ENCODE measurements around the gene SLC22A12.

The SLC22A12 gene

GRCh38 chr11:64556044-64556720 lies 34.8 kb upstream of the SLC22A12 start:
- Histone ChIP-seq H3K79me2 (no peaks in the 10 kb centered on the region), H3K9me3 (ENCODE audit: control insufficient read depth, low read length) (no peaks in the 10 kb centered on the region), H2AFZ (no peak overlapping the region), H3K36me3 (ENCODE audit: control insufficient read depth, insufficient read depth, low read length) (no peaks in the 10 kb centered on the region), H3K27me3 (ENCODE audit: control insufficient read depth, insufficient read depth, low read length) (no peaks in the 10 kb centered on the region), H3K4me2 (ENCODE audit: low read length) (no peak overlapping the region), H3K4me3 (ENCODE audit: low read depth, low read length) (no peak overlapping the region), H3K4me1 (no peaks in the 10 kb centered on the region), H3K9ac (no peak overlapping the region), H3K27ac (no peak overlapping the region)
- TF ChIP-seq CTCF (IDR thresholded peaks at IDR 0.05): no peak

- H3K79me2 ChIP-seq: no peaks in the 10 kb centered on the region
- no peaks in the 10 kb centered on the region for H3K4me1 ChIP-seq
- H2AFZ ChIP-seq: no peak overlapping the region
- H3K36me3 ChIP-seq (ENCODE audit: control insufficient read depth, insufficient read depth, low read length): no peaks in the 10 kb centered on the region
- no peak overlapping the region for H3K27ac ChIP-seq
- H3K4me3 ChIP-seq (ENCODE audit: low read depth, low read length): no peak overlapping the region
- H3K27me3 ChIP-seq (ENCODE audit: control insufficient read depth, insufficient read depth, low read length): no peaks in the 10 kb centered on the region
- H3K4me2 ChIP-seq (ENCODE audit: low read length): no peak overlapping the region
- TF ChIP-seq CTCF (IDR thresholded peaks at IDR 0.05): no peak
- H3K9ac ChIP-seq: no peak overlapping the region
- H3K9me3 ChIP-seq (ENCODE audit: control insufficient read depth, low read length): no peaks in the 10 kb centered on the region
Measured at GRCh38 chr11:64556721-64557250, 34.2 kb upstream of the SLC22A12 start.

- no peak for TF ChIP-seq CTCF (IDR thresholded peaks at IDR 0.05)
- no peak overlapping the region for H3K27ac ChIP-seq
Measured at GRCh38 chr11:64558065-64558745, 32.8 kb upstream of the SLC22A12 start.

GRCh38 chr11:64558869-64559268 lies 32.2 kb upstream of the SLC22A12 start:
- H3K36me3 ChIP-seq (ENCODE audit: control insufficient read depth, insufficient read depth, low read length): no peaks in the 10 kb centered on the region
- no peak overlapping the region for H3K9ac ChIP-seq
- H3K9me3 ChIP-seq (ENCODE audit: control insufficient read depth, low read length): no peaks in the 10 kb centered on the region
- H3K4me3 ChIP-seq (ENCODE audit: low read depth, low read length): no peak overlapping the region
- H3K4me2 ChIP-seq (ENCODE audit: low read length): no peak overlapping the region
- no peak overlapping the region for H2AFZ ChIP-seq
- no peaks in the 10 kb centered on the region for H3K4me1 ChIP-seq
- H3K79me2 ChIP-seq: no peaks in the 10 kb centered on the region
- no peak for TF ChIP-seq CTCF (IDR thresholded peaks at IDR 0.05)
- no peak overlapping the region for H3K27ac ChIP-seq
- no peaks in the 10 kb centered on the region for H3K27me3 ChIP-seq (ENCODE audit: control insufficient read depth, insufficient read depth, low read length)

More at GRCh38 chr11:64558065-64558745, 32.8 kb upstream of the SLC22A12 start:
- Histone ChIP-seq H3K9ac (no peak overlapping the region), H3K4me2 (ENCODE audit: low read length) (no peak overlapping the region), H3K79me2 (no peaks in the 10 kb centered on the region), H3K4me3 (ENCODE audit: low read depth, low read length) (no peak overlapping the region), H3K27me3 (ENCODE audit: control insufficient read depth, insufficient read depth, low read length) (no peaks in the 10 kb centered on the region), H2AFZ (no peak overlapping the region), H3K36me3 (ENCODE audit: control insufficient read depth, insufficient read depth, low read length) (no peaks in the 10 kb centered on the region), H3K9me3 (ENCODE audit: control insufficient read depth, low read length) (no peaks in the 10 kb centered on the region), H3K4me1 (no peaks in the 10 kb centered on the region)

All from parathyroid adenoma (tissue), 2 donors.